Eye (tissue), 1 donor: ENCODE measurements around the gene NUP210L.
A peak's percentile ranks its signal among the peaks of the same experiment; 100 is the strongest.
"Not testable (repeated sequence)": the region's sequence is repeated elsewhere in the genome, so short reads cannot be mapped to it uniquely, and the experiment has no call there.

ENCODE experiments used
- DNase-seq: peaks from one replicate; pipeline ENCODE4 v3.0.0-alpha.2; 2015

Gene NUP210L

DNA sequence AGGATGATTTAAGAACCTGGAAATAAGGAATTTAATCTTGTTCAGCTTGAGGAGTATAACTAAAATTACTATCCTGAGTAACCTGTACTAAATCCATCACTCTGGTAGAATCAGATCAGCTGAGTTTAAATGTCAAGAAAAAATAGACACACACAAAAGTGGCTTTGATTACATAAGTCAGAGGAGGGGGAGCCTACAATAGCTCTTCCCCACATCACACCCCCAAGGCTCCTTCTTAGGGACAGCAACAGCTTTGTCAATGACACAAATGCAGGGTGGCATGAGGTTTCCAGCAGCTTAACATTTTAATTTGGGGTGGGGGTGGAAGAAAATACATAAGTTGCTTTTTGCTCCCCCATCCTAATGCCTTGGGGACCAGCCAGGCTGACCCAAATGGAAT, 12.6 kb upstream of the NUP210L start:
- no peak for DNase-seq

- no peak for DNase-seq
Observed at GRCh38 chr1:154166207-154166606, 11.3 kb upstream of the NUP210L start.

DNA sequence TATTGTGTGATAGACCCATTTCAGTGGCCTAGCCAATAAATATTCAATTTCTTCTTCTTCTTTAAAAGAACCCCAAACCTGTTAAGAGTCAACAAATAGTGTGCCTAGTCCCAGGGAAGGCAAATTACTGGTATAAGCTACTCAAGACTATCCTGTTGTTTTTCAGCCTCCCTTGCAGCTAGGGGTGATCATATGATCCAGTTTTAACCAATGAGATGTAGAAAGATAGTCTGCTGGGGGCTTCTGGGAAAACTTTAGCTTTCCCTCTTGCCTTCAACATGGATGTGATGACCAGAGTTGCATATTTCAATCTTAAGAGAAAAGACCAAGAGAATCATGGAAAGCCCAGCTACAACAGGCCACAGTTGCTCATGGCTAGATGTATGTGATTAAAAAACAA, 4.7 kb upstream of the NUP210L start:
- DNase-seq, result no peak

DNA sequence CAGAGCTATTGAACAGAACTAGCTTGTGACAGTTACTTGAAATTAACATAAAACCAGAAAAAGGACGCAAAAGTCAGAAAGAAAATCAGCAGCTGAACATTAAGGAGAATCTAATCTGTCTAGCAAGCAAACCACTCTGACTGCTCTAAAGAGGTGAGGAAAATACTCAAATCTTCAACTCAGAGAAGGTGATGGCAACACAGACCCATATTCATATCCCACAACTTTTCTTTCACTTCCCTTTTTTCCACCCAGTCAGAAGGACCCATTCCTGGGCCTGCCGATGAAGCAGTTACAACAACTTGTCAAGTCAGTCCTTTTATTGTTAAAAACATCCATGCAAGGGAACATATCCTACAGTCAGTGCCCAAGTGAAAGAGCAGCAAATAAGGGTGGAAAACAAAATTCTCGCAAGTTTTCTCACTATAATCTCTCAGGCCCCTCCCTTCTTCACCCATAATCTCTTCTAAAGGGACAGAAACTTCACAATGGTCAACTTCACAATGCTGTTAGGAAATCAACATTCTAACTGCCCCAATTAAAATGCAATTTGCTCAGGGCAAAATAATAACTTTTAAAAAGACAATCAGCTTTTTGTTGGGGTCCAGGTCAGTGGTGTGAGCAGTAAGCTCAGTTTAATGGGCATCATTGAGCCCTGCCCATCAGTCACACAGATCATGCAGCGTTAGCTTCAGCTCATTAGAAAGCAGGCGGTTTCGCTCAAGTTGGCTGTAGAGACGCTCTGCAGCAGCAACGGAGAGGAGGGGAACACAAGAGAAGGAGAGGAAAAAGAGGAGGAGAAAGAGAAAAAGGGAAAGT, 3.6 kb upstream of the NUP210L start:
- no peak for DNase-seq

DNA sequence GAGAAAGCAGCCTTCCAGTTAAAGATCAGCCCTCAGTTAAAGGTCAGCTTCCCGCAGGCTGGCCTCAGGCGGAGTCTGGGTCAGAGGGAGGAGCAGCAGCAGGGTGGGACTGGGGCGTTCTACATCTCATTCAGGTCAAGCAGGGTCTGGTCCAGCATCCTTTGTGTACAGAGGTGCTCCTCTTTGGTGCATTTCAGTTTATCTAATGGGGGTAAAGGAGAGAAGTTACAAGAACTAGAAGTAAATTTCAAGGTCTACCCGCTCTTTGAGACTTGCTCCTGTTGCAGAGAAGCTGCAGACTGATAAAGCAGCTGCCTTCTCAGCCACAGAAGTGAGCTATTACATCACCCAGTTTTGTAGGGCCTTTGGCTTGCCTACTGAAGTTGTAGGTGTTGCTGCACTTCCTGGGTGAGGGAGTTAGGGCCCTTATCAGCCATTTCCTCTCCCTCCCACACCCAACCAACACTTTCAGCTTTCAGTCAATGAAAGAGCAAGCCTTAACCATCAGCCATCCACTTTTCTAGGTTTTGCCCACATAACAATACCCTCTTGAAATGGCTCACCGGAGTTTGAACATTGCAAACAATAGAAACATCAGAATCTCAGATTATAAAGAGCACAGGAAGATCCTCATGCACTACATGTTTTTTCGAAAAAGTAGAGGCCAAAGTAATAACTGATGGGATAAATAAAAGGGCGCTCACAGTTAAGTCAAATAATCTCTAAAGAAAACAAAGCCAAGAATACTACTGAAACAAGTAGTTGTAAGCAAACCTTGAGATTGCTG, 2.8 kb upstream of the NUP210L start:
- no peak for DNase-seq

DNA sequence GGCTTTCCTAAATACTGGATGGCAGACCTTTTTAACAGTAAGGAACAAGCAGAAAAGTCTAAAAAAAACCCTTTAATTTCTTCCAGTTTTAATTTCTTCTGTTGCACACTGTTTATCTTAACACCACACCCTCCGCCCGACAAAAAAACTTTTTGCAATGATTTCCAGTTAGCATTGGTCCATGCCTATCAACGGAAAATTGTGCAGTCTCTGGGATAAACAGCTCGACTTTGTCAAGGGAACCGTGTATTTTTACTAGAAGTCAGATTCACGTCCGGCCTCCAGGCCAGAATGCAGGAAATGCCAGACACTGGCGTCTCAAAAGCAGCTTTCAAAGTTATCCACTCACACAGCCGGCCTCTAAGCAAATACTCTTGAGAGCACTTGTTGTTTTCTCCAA, 378 bp upstream of the NUP210L start:
- peak; percentile 21 for DNase-seq

DNA sequence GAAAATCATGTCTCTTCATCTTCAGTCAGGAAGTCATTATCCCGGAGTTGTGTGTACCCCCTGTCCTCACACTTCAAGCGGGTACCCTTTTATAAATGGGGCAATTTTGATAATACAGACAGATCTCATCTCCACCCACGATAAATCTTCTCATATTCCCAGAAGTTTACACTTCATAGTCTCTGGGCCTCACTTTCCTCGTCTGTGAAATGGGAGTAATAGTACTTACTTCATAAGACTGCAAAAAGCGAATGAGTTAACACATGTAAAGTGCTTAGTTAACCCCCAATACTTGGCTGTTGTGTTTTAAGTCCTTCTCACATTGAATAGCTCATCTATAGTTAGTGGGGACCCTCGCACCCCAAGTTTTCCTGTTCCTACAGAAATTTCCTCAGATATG, 820 bp downstream of the NUP210L start:
- no peak for DNase-seq

GRCh38 chr1:154151311-154151710, 3.6 kb downstream of the NUP210L start:
- DNase-seq, result no peak

DNA sequence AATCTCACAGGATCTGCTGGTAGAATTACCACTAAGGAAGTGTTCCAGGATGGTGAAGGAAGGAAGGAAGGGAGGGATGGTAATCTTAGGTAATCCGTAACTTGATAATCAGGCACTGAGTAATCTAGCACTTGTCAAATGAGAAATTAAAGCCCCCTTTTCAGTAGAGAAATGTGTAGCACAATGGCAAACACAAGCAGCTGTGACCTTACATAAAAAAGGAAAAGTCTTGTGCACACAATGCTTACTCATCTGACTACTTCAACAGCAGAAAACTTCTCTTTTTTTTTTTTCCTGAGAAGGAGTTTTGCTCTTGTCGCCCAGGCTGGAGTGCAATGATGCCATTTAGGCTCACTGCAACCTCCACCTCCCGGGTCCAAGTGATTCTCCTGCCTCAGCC, 6.1 kb downstream of the NUP210L start:
- DNase-seq, result no peak

DNA sequence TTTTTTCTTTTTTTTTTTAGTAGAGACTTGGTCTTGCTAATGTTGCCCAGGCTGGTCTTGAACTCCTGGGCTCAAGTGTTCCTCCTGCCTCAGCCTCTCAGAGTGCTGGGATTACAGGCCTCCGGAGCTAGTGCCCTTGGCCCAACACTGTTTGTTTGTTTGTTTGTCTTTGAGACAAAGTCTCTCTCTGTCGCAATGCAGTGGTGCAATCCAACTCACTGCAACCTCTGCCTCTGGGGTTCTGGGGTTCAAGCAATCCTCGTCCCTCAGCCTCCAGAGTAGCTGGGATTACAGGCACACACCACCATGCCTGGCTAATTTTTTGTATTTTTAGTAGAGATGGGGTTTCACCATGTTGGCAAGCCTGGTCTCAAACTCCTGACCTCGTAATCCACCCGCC, 7.4 kb downstream of the NUP210L start:
- not testable (repeated sequence) for DNase-seq

DNA sequence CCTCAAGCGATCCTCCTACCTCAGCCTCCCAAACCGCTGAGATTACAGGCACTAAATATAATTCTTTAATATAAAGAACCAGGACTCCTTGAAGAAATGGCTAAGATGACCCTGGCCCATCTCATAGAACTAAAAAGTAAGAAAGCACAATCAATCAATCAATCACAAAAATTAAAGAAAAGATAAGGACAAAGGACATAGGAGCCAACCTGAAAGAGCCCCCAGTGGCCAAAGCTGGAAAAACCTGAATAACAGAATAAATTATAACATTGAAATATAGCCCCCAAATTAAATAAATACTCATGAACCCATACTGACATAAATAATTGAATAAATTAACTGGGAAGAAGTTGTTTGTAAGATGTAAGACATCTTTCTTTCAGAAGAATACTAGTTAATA, 8.9 kb downstream of the NUP210L start:
- no peak for DNase-seq

DNA sequence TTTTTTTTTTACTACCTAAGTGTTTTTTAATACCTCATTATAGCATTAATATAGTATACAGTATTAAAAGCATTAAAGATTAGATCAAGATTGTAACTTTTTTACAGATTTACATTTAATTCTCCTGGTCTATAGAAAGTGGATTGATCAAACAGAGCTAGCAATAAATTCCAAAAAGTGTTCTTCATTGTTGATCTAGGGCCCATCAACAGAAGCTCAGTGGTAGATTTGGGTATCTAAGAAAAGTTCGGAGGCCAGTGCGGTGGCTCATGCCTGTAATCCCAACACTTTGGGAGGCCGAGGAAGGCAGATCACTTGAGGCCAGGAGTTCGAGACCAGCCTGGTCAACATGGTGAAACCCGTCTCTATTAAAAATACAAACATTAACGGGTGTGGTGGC, 12.5 kb downstream of the NUP210L start:
- no peak for DNase-seq

DNA sequence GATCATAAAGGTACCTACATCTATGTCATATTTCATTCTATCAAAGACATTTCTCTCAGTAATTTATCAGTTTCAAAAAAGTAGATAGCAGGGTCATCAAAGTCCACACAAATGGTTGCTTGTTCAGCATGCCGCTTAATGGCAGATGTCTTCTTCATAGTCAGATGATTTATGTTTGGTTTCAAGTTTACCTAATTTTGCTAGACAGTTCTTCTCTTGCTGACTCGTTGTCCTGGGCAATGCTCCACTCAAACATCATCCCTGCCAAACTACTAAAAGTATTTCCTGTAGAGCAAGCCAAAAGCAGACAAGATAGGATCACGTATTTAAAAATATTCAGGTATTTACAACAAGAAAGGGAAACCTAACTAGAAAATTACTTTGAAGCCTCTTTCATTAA, 13.6 kb downstream of the NUP210L start:
- no peak for DNase-seq

DNA sequence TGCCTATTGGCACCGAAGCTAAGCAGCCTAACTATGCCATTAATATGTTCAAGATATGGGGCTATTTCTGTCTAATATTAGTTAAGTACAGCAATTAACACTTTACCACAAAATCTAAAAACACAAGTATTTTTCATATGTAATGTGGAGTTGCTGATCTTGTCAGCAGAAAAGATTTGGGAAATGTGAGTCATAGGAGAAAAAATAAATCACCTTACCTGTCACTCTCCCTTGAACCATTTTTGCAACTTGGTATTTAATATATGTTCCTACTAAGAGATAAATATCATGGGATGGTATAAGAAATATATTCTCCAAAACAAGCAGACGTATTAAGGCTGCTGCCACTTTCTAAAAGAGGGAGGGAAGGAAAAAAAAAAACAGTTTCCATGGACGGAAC, 17.0 kb downstream of the NUP210L start:
- DNase-seq, result no peak

DNA sequence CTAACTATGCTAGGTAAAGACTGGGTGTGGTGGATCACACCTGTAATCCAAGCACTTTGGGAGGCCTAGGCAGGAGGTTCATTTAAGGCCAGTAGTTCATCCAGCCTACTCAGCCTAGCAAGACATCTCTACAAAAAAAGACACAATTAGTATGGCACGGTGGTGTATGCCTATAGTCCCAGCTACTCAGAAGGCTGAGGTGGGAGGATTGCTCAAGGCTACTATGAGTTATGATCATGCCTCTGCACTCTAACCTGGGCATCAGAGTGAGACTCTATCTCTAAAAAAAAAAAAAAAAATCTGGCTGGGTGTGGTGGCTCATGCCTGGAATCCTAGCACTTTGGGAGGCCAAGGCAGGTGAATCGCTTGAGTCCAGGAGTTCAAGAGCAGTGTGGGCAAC, 21.6 kb downstream of the NUP210L start:
- no peak for DNase-seq

DNA sequence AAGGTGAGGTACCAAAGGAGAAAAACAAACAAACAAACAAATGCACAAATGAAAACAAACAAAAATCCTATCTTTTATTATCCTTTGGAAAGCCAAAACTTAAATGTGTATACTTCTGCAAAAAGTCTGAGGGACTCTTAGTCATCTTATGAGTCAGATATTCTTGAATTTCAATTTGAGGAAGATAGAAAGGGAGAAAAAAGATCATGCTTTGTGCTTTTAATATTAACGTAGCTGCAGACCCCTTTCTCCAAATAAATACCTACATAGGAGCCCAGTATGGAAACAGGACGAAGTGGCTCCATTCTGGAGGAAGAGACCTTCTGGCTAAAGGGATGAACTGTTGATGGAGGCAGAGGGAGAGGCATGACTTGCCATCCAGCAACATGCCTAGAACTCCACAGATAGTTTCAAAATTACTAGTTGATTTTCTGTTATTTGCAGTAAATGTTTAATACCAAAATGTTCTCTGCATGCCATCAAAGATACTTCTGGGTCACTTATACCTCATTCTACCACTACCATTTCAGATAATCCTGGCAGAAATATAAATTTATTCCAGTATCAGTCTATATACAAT, 25.4 kb downstream of the NUP210L start:
- no peak for DNase-seq

DNA sequence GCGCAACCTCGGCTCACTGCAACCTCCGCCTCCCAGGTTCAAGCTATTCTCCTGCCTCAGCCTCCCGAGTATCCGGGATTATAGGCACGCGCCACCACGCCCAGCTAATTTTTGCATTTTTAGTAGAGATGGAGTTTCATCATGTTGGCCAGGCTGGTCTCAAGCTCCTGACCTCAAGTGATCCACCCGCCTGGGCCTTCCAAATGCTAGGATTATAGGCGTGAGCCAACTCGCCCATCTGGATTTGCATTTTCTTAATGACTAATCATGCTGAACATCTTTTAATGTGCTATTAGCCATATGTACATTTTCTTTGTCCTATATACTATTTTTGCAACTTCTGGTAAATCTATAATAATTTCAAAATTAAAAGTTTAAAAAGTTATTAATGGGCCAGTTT, 31.7 kb downstream of the NUP210L start:
- DNase-seq, result not testable (repeated sequence)

DNA sequence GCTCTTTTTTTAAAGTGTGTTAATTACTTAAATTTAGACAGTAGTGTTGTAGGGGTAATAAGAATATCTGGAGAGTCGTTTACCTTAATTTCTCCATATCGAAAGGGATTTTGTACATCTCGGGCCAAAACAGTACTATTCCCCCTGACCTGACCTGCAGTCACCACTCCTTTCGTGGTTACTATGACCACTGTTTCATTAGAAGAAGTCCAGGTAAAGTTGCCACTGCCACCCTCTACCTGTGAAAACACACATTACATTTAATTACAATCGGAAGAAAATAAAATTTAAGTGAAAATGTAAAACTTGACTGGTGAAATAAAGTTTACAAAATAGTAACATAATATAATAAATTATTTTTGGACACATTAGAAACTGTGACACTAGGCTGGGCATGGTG, 37.2 kb downstream of the NUP210L start:
- no peak for DNase-seq

DNA sequence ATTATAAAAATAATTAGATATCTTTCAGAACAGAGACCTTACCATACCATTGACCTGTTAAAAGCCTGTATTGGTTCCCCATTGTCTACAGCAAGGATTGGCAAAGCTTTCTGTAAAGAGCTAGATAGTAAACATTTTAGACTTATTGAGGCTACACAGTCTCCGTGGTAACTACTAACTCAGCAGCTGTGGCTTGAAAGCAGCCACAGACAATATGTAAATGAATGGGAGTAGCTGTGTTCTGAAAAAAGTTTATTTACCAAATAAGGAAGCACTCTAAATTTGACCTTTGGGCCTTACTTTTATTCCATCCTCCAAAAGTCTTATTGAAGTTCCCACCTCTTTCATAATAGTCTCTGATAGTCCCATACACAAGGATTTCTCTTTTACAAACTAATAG, 39.7 kb downstream of the NUP210L start:
- DNase-seq, result peak; percentile 2

- DNase-seq, result no peak
Observed at GRCh38 chr1:154104433-154105082, 50.3 kb downstream of the NUP210L start.

GRCh38 chr1:154100141-154100540, 54.7 kb downstream of the NUP210L start:
- DNase-seq, result not testable (repeated sequence)

- DNase-seq, result no peak
Observed at GRCh38 chr1:154097873-154098272, 57.0 kb downstream of the NUP210L start.

GRCh38 chr1:154095456-154096060, 59.3 kb downstream of the NUP210L start:
- no peak for DNase-seq
